Tibial nerve (tissue), 3 donors: ENCODE results near the gene KIT.

ENCODE experiments used
- CTCF ChIP-seq, 5 experiments: fragments of 200-600 bp in 3 of 5; fragments of 450-650 bp in 2 of 5; sonication (generic) in 3 of 5; IDR thresholded peaks; one replicate each; pipeline ENCODE4 v1.5.1; 2016 to 2019; ENCODE audit warnings: antibody characterized with exemption in 5 of 5, mild to moderate bottlenecking in 3 of 5, moderate library complexity in 2 of 5
- POLR2A ChIP-seq, 2 donors: fragments of 450-650 bp; IDR thresholded peaks; one replicate each; pipeline ENCODE4 v1.6.1; 2017; ENCODE audit warnings: antibody characterized with exemption in 2 of 2, mild to moderate bottlenecking in 2 of 2, moderate library complexity in 2 of 2

- TF ChIP-seq CTCF (IDR thresholded peaks at IDR 0.05) (no peak), POLR2A (IDR thresholded peaks at IDR 0.05) (no peak)
Observed at GRCh38 chr4:54764476-54764875, 106.7 kb downstream of the KIT start.
